NCI-H2227 (cell line): ENCODE data around the gene FAM177B.
A peak's percentile ranks its signal among the peaks of the same experiment; 100 is the strongest.
"Not testable (repeated sequence)": the region's sequence is repeated elsewhere in the genome, so short reads cannot be mapped to it uniquely, and the experiment has no call there.

Source experiments
- DNase-seq: peaks from one replicate; lab custom pipeline; 2025; ENCODE audit not compliant: unreplicated experiment; lab: John Stamatoyannopoulos, UW

FAM177B gene

DNA sequence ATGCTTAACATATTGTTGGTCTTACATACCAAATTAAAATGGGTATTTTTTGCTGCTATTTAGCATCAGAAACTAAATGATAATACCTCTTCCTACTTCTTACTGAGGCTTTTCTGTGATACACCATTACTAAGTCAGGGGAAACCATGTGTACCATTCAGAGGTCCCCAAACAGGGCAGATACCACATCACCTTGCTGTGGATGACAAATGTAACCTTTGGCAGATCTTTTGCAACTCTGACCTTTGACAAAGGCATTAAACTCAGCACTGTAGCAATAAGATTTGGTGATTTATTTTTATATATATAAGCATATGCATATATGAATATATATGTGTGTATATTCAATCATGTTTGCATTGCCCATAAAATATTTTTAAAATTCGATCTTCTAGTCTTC, 2.9 kb downstream of the FAM177B start:
- DNase-seq: no peak

DNA sequence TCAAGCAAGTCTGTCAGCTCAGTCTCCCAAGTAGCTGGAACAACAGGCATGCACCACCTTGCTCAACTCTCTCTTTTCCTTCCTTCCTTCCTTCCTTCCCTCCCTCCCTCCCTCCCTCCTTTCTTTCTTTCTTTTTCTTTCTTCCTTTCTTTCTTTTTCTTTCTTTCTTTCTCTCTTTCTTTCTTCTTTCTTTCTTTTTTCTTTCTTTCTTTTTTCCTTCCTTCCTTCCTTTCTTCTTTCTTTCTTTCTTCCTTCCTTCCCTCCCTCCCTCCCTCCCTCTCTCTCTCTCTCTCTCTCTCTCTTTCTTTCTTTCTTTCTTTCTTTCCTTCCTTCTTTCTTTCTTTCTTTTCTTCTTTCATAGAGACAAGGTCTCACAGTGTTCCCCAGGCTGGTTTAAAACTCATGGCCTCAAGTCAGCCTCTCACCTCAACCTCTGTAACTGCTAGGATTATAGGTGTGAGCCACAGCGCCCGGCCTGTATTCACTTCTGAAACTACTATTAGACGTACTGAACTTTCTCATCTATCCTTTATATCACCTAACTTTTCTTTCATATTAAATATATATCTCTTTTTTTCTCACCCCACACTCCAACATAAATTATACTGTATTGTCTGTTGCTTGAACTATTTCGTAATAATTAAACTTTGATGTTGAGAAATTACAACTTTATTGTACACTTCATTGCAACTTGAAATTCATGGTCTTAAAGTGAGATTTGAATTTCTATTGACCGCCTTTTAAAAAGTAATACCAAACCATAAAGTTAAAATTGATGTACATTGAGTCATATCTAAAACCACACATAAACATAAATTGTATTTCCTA, 4.8 kb downstream of the FAM177B start:
- not testable (repeated sequence) for DNase-seq

DNA sequence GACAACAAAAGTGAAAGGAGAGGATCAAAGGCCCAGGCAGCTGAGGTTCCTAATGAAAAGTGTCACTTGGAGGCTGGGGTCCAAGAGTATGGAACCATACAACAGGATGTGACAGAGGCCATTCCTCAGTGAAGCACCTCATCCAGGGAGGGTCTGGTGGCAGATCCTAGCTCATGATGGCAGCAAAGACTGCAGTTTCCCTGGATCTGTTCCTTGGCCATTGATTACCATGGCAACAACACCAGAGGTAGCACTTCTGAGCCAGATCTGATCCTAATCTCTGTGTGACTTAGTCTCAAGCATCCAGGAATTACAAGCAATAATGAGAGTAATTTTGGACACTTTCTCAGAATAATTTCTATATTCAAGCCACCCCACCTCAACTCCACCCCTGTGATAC, 12.9 kb downstream of the FAM177B start:
- peak; percentile 42 for DNase-seq

DNA sequence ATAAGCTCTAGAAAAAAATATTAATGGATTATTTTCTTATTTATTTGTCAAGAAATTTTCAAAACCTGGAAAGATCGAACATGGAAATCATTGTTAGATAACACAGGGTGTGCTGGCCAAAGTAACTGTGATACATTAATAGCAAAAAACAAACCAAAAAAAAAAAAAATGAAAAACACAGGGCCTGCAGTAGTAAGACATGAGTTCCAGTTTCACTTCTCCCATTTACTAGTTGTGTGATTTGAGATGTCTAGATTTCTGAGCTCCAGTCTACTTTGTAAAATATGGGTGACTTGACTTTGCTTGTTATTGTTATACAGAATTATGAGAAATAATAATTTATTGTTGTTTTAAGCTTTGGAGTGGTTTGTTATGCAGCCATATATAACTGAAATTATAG, 13.6 kb downstream of the FAM177B start:
- no peak for DNase-seq

DNA sequence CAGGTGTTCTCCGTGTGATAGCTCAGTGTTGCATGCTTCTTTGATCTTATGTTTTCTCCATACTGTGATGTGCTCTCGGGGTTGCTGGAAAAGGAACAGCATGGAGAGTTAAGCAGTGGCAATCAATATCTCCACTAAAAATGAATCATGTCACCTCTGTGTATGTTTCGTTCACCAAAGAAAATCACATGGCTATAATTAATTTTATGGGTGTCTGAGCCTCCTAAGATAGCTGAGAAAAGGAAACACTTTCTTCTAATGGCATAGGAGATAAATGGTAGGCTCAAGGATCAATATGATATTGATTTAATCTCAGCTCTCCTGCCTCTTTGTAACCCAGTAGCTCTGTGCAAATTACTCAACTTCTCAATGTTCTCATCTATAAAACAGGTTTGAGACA, 14.3 kb downstream of the FAM177B start:
- no peak for DNase-seq

DNA sequence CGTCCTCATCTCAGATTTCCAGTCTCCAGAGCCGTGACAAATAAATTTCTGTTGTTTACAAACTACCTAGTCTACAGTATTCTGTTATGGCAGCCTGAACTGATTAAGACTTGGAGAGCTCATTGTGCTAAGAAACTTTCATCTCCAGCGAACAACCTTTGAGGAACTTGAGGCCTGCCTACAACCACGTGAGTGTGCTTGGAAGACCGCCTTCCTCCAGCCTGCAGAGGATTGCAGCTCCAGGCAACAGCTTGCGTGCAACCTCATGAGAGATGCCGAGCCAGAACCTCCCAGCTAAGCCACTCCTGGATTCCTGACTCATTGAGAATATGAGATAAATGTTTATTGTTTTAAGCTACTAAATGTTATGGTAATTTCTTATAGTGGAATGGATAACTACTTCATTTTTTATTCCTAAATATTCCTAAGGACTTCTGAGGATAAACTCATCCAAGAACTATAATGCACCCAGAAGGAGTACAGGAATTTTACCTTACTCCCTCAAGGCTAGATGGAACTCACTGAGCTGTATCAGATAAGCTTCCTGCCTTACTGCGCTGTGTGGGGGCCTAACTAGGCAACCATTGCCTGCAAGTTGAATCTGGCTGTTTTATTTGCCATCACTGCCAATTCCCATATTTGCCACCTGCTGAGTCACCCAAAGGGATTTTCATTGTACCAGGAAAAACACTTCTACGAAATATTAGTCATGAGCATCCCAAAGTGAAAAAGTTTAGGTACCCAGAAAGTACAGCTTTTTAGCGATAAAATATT, 17.6 kb downstream of the FAM177B start:
- DNase-seq: no peak

DNA sequence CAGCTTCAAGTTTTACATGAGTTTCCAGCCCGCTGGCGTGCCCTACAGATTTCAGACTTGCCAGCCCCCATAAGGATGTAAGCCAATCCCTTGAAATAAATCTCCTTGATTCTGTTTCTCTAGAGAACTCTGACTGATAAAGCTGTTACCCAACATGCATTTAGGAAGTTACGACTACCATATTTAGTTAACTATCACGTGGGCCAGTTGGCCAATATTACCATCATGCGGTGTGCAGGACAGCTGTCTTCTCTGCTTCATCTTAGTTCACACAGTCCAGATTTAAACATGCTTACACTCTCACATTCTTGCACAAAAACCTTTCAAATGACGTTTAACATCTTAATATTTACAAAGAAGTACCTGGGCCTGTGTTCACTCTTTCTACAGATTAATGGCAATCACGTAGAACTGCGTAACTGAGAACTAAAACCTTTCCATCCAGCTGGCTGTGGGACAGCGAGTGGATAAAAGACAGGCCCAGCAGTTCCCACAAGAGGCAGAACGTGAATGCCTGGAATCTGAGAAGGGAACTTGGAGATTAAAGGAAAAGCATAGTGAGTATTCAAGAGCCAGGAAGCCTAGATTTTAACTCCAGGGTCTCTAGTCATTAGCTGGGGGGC, 20.8 kb downstream of the FAM177B start:
- no peak for DNase-seq

DNA sequence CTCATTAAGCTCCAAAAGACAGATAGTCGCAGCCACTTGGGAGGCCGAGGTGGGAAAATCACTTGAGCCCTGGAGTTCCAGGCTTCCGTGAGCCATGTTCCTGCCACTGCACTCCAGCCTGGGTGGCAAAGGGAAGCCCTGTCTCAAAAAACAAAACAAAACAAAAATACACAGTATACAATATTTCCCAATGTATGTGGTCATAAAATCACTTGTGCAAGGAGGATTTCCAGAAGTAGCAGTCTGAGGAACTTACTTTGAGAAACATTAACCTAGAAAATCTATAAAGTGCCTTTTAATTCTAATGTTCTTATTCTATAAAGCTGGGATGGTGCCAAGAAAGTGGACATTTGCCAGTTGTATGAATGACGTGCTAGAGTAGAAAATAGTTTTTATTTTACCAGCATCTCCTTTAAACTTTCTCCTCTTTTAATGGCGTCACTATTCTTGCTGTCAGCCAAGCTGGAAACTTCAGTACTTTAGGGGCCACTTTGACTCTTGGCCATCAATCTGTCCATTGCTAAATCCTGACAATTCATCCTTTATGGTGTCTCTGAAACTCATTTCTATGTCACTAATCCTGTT, 22.5 kb downstream of the FAM177B start:
- DNase-seq: no peak

DNA sequence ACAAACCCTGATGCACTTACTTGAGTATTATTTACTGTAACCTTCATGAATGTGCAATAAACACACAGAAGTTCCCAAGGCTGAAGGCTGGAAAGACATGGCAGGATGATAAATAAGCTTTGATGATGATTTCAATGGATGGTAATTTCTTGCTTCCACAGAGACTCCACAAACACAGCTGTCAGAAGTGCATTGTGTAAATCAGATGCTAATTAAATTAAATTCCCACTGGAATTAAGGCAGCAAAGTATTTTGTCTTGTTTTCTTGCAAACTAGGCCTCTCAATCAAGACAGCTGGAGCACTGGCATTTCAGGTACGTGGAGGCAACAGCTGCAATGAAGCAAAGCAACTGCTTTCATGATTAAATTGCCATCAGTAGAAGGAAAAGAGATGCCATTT, 24.1 kb downstream of the FAM177B start:
- DNase-seq: no peak

DNA sequence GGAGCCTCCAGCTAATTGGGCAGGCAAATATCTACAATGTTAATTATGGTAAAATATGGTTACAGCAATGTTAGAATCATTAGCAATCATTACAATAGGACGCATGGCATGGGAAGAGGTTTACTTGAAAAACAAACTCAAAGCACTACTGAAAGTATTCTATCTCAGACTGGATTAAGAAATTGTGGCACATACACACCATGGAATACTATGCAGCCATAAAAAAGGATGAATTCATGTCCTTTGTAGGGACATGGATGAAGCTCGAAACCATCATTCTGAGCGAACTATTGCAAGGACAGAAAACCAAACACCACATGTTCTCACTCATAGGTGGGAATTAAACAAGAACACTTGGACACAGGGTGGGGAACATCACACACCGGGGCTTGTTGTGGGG, 25.2 kb downstream of the FAM177B start:
- DNase-seq: not testable (repeated sequence)

DNA sequence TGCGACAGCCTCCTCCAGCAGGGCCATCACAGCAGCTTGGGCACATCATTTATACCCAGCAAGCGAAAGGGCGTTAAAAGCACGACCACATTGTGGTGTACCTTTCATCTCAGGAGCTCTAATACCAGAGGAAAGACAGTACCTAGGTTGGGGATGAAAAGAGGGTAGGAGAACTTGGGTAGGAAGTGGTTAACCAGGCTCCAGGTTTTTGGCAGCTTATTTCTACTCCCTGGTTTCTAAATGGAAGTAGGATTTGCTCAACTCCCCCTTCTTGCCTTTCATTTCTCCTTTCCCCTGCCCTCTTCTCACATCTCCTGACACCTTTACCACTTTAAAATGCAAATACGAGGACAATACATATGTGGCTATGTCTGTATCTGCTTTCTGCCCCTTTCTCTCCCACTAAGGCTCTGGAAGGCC, 30.2 kb downstream of the FAM177B start:
- DNase-seq: no peak

DNA sequence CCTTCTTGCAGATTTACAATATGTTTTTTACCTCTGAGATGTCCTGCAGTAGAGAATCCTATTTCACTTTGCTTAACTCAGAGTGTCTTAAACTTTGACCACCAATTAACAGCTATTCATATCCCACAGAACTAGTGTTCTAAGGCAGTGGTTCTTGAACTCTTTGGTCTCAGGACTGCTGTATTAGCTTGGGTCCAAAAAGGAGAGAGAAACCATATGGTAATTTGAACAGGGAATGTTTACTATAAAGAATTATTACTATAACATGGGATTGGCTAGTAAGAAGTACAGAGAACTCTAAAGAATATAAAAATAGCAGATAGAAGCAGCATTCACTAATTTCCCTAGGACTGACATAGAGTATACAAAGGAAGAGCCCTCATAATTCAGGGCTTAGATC, 31.6 kb downstream of the FAM177B start:
- DNase-seq: no peak

DNA sequence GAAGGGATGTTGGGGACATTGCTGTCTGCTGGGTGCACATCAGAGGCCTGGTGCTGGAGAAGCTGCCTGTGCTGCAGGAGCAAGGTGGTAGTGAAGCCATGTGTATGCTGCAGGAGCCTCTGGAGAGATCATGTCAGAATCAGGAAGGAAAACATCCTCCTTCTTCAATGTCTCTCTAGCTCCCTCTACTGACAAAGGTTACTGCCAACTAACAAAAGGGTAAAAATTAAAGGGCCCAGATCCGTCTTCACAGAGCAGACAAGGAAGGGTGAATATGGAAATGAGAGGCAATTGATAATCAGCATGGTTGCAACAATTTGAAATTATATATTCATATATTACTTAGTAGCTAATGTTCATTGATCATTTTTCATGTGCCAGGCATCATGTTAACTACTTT, 32.2 kb downstream of the FAM177B start:
- DNase-seq: no peak

DNA sequence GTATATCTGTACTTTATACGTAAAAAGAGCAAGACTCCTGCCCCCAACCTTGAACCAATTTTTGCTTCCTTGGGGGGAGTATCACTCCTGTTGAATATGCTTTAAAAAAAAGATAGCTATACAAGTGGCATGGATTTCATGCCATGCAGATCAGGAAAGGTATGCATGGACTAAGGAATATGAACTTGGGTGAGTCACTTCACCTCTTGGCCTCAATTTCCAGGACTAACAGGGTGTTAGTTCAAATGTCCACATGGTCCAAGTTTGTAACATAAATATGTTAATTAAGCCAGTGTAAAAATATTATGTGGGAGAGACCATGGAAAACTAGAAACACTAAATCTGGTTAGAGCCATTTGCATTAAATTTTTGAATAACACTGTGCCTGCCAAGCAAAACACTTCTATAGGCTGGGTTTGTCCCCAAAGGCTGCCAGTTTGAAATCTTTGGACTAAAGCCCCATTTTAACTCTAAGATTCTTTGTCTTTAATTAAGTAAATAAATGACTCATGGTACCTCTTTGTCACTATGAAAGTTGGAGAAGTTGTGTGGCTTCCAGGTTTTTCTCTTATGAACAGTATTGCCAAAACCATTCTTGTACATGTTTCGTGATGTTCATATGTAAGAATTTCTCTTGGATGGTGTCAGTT, 33.1 kb downstream of the FAM177B start:
- no peak for DNase-seq

DNA sequence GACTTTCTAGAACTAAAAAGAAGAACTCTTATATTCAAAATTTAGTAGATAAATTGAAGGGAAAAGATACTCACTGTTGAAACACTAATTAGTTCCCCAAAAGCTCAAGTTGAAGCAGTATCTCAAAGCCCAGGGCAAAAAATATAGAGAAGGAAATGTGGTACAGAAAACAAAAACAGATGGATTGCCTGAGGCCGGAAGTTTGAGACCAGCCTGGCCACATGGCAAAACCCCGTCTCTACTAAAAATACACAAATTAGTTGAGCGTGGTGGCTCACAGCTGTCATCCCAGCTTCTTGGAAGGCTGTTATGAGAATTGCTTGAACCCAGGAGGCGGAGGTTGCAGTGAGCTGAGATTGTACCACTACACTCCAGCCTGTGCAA, 36.0 kb downstream of the FAM177B start:
- DNase-seq: no peak

DNA sequence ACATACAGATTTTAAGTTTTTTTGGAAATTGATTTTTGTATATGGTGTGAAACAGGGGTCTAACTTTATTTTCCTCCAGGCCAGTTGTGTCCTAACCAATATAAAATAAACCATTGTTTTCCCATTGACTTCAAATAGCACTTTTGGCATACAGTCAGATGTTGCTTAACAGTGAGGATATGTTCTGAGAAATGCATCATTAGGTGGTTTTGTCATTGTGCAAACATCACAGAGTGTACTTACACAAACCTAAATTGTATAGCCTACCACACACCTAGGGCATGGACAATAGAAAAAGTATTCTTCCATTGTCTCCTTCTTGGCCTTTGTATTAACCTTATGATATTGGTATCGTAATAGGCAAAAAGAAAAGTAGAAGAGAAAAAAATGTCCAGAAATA, 40.5 kb downstream of the FAM177B start:
- no peak for DNase-seq

DNA sequence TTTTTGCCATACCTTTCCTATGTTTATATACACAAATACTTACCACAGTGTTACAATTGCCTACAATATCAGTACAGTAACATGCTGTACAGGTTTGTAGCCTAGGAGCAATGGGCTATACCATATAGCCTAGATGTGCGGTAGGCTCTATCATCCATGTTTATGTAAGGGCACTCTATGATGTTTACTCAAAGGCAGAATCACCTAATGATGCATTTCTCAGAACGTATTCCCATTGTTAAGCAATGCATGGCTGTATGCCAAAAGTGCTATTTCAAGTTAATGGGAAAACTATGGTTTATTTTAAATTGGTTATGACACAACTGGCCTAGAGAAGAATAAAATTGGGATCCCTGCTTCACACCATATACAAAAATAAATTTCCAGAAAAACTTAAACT, 41.0 kb downstream of the FAM177B start:
- peak; percentile 16 for DNase-seq

DNA sequence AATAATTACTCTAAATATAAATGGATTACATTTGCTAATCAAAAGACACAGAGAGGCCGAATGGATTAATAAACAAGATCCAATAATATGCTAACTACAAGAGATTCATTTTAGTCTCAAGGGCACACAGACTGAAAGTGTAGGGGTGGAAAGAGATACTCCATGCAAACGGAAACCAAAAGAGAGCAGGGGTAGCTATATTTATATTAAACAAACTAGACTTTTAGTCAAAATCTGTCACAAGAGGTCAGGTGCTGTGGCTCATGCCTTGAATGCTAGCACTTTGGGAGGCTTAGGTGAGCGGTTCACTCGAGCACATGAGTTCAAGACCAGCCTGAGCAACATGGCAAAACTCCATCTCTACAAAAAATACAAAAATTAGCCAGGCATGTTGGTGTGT, 44.2 kb downstream of the FAM177B start:
- no peak for DNase-seq

DNA sequence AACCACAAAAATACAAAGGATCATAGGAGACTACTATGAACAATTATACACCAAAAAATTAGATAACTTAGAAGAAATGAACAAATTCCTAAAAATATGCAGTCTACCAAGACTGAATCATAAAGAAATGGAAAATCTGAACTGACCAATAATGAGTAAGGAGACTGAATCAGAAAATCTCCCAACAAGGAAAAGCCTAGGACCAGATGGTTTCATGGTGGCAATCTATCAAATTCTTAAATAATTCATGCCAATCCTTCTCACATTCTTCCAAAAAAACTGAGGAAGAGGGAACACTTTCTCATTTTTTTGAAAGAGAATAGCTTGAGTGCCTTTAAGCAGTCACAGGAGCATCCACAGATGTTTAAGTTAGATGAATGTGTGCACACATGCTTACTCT, 46.0 kb downstream of the FAM177B start:
- no peak for DNase-seq

DNA sequence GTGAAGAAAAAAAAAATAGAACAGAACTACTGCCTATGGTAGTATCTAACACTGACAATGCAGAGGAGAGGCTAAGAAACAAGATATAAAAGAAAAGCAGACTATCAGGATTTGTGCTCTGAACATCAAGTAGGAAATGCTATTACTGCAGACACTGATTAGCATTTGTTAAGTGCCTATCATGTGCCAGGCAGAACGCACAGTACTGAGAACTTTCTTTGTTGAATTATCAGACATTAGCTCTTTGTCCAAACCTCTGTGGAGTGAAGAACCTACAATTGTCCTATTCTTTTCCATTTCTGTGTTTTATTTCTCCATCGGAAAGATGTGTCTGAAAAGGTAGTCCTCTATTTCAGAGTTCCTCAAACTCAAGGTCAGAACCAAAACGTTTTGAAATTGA, 47.4 kb downstream of the FAM177B start:
- DNase-seq: no peak

DNA sequence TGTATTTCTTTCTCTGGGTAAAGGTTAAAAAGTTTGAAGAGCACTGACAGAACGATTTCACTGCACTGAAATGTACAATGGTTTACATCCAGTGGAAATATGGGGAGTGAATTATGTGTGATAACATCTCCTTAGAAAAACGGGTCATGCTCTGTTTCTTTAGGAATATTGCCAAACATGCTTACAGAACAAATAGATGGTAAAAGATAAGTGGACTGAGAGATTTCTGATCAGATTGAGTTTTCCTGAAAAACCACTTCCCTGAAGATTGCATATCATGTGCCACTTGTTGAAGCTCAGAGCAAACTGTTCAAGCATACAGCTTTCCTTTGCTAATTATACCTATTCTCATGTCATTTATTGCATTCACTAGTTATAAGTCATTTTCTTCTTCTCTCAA, 47.9 kb downstream of the FAM177B start:
- no peak for DNase-seq
